Activated naive CD4-positive, alpha-beta T cell treated with anti-CD3 and anti-CD28 coated beads, Interleukin-2, amount 50 U/mL, for 72 hours (primary cell): ENCODE measurements around the gene CATSPER1. TPM values are rescaled to one million over a fixed set of nuclear protein-coding genes. Genes with fewer than 3 reads are reported as not detected.
"Not testable (repeated sequence)": the region's sequence is repeated elsewhere in the genome, so short reads cannot be mapped to it uniquely, and the experiment has no call there.

Source experiments
- ATAC-seq, 2 donors: fragments of 150-1000 bp; cut with Tn5 transposase; 2 replicates each; pipeline ENCODE4 v1.10.0; 2021; ENCODE audit warnings: mild to moderate bottlenecking in 2 of 2, moderate library complexity in 2 of 2
- DNase-seq, 2 donors: peaks; one replicate each; pipeline ENCODE4 v3.0.0; 2021 to 2022; ENCODE audit warnings: low spot score in 2 of 2
- H3K27ac Mint-ChIP-seq, 2 donors: one replicate each; pipeline ENCODE4 v1.8.0; 2022; ENCODE audit warnings: mild to moderate bottlenecking in 2 of 2, mixed read lengths in 2 of 2
- H3K36me3 Mint-ChIP-seq, 2 donors: one replicate each; pipeline ENCODE4 v1.8.0; 2022; ENCODE audit warnings: mixed read lengths in 2 of 2
- H3K9me3 Mint-ChIP-seq, 2 donors: one replicate each; pipeline ENCODE4 v1.8.0; 2022; ENCODE audit warnings: mixed read lengths in 2 of 2
- total RNA-seq, 2 donors: library from RNA; stranded (reverse); gene quantifications; one replicate each; pipeline ENCODE4 v1.2.3, GENCODE V29; 2022

CATSPER1 gene
- total RNA-seq, 2 donors from 2014 or later, result 0.80 TPM; not detected in 1

DNA sequence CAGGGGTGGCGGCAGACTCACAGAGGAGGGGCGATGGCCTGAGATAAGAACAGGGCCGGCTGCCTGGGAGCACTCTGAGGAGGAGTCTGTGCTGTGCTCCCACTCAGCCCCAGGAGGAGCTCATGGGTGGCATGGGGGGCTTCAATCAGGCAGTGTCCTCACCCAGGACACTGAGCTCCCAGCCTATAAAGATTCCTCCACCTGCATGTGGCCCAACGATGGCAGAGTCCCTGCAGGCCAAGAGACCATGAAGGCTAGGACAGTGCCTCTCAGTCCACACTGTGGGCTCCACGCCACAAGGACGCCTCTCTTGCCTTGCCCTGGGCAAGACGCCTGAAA lies 12.5 kb downstream of the CATSPER1 start:
- no peak overlapping the region for H3K27ac Mint-ChIP-seq
- ATAC-seq (no peak), DNase-seq (no peak)
- H3K36me3 Mint-ChIP-seq, result no peaks in the 10 kb centered on the region
- no peaks in the 10 kb centered on the region for H3K9me3 Mint-ChIP-seq

DNA sequence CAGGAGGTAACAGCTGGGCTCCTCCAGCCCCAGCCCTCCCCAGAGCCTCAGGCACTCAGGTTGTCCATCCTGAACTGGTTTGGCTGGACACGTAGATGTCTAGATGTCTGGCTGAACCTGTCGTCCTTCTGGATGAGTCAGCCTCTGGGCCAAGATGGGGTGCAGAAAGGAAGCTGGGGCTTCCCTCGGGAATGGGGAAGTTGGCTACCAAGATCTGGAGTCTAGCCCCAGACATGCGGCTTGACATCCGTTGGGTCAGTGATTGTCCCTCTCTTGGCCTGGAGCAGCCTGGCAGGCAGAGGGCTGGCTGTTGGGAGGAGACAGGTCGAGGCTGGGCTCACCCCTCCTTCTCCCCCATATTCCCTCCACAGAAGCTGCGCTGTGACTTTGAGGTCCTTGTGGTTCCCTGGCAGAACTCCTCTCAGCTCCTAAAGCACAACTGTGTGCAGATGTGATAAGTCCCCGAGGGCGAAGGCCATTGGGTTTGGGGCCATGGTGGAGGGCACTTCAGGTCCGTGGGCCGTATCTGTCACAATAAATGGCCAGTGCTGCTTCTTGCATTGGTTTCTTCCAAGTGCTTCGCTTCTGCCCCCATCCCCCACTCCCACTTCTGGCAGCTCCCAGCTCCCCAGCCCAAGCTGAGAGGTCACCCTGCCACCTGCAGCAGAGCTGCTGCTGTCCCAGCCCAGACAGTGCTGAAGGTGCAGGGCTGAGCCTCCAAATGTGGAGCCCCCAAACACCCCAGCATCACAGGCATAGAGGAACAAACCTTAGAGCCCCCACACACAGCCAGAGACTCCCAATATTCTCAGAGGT lies 13.1 kb downstream of the CATSPER1 start:
- no peak for DNase-seq
- H3K27ac Mint-ChIP-seq, result no peak overlapping the region
- H3K9me3 Mint-ChIP-seq, result no peaks in the 10 kb centered on the region
- no peak for ATAC-seq
- no peaks in the 10 kb centered on the region for H3K36me3 Mint-ChIP-seq

DNA sequence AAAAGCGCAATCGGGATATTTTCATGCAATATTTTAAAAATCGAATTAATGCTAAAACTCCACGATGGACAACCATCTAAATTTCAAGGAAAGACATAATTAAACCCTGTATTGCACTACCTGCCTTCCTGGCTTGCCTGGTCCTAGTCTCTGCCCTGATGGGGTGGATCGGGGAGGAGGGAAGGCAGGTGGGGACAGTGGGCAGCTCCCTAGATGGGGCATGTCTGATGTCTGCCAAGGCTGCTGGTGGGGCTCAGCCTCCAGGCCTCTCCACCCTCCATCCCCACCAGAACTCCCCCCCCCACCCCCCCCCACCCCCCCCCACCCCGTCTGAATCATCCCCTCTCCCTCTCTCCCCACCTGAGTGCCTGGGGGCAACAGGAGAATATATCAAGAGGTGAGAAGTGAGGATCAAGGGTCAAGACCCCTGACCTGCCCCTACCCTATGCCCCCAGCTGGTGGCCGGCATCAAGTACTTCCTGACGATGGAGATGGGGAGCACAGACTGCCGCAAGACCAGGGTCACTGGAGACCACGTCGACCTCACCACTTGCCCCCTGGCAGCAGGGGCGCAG lies 13.8 kb downstream of the CATSPER1 start:
- DNase-seq, result no peak
- no peak for ATAC-seq
- no peaks in the 10 kb centered on the region for H3K9me3 Mint-ChIP-seq
- no peaks in the 10 kb centered on the region for H3K36me3 Mint-ChIP-seq
- no peak overlapping the region for H3K27ac Mint-ChIP-seq

DNA sequence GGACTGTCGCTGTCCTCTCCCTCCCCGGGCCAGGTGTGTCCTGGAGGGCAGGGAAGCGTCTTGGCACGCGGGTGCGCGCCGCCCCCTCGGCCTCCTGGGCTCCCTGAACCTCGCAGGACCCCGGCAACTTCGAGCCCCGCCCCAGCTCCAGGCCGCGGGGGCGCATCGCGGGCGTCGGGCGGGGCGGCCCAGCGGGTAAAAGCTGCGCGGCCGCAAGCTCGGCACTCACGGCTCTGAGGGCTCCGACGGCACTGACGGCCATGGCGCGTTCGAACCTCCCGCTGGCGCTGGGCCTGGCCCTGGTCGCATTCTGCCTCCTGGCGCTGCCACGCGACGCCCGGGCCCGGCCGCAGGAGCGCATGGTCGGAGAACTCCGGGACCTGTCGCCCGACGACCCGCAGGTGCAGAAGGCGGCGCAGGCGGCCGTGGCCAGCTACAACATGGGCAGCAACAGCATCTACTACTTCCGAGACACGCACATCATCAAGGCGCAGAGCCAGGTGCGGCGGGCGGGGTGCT lies 14.4 kb downstream of the CATSPER1 start, which contains the start of gene CST6:
TSS of gene CST6 (plus strand) at position 224 of the 519 bp plus-strand sequence. CDS start at position 261, 37 bp downstream.
- ATAC-seq (peak in 1 of 2 donors; percentile 25), DNase-seq (no peak)
- no peaks in the 10 kb centered on the region for H3K36me3 Mint-ChIP-seq
- no peak within 1 kb of the TSS for H3K27ac Mint-ChIP-seq
- no peaks in the 10 kb centered on the region for H3K9me3 Mint-ChIP-seq

DNA sequence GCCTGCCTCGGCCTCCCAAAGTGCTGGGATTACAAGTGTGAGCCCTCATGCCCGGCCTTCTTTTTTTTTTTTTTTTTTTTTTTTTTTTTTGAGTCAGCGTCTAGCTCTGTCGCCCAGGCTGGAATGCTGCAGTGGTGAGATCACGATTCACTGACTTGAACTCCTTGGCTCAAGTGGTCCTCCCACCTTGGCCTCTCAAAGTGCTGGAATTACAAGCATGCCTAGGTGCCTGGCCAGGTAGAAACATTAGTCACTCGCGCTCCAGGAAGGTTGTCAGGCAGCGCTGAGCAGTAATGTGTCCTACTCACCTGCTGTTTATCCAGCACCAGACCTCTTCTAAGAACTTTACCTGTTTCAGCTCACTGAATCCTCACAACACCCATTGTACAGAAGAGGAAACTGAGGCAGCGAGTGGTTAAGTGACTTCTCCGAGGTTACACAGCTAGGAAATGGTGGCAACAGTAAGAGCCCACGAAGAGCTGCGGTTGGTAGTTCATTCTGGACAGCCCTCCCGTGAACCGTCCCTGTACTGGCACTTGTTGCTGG lies 15.0 kb downstream of the CATSPER1 start:
- no peak for DNase-seq
- no peaks in the 10 kb centered on the region for H3K36me3 Mint-ChIP-seq
- no peak for ATAC-seq
- H3K27ac Mint-ChIP-seq, result no peak overlapping the region
- H3K9me3 Mint-ChIP-seq, result no peaks in the 10 kb centered on the region

DNA sequence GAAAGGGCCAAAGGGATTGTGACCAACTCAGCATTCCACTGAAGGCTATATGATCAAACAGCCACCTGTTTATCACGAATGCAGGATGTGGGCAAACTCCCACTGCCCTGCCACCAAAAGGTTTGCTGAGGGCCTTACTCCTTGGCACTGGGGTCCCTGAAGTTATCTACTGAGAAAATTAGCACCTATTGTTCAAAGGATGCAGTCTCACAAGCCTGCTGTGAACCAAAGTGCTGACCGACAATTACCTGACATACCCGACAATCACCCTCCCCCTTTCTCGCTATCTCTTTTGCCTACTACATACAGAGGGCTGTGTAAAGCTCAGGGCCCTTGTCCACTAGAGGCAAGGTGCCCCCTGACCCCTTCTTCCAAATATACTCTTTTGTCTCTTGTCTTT lies 16.2 kb downstream of the CATSPER1 start:
- not testable (repeated sequence) for ATAC-seq, H3K9me3 Mint-ChIP-seq, DNase-seq, H3K27ac Mint-ChIP-seq, H3K36me3 Mint-ChIP-seq

DNA sequence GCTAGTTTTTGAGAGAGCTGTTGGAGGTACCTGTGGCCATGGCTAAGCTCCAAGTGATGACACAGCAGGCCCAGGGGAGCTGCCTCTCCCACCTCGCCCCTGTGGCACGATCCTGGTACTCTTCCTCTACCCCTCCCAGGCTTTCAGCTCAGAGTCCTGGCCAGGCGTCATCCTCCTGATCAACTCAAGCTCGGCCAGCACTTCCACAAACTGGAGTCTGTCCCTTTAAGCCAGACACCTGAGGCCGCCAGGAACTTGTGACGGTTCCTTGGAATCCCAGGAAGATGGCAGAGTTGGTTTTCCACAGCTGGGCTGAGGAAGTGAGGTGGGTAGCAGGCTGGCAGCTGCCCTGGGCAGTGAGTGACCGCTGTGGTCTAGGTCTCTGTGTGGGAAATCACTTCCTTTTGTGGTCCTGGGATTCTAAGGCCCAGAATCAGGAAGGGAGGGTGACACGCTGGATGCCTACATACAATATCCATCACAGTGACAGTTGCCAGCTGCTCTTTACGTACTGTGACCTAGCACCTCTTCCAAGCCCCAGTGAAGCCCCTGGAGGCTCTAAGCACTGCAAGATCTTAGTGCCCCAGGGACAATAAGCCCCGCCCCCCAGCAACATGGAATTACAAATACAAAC lies 17.7 kb downstream of the CATSPER1 start:
- ATAC-seq (no peak), DNase-seq (no peak)
- Mint-ChIP-seq H3K36me3 (peaks cover under 1 to 6% of the 10 kb centered on the region in 2 donors), H3K9me3 (no peaks in the 10 kb centered on the region), H3K27ac (no peak overlapping the region)

DNA sequence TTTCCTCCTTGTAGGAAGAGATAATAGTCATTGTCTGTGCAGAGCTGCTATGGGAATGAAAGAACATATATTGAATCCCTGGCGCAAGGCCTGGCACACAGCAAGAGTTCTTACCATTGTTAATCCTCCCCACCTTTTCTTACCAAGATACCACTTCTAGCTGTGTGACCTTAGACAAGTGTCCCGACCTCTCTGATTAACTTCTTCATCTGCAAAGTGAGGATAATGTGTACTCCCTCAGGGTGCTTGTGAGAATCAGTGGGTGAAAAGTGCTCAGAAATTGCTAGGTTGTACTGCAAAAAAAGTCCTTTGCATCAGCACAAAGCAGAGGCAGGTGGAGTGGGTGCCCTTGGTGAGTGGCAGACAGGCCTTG lies 18.2 kb downstream of the CATSPER1 start:
- H3K9me3 Mint-ChIP-seq, result no peaks in the 10 kb centered on the region
- DNase-seq (no peak), ATAC-seq (no peak)
- no peak overlapping the region for H3K27ac Mint-ChIP-seq
- H3K36me3 Mint-ChIP-seq, result peaks cover 5 to 8% of the 10 kb centered on the region in 2 donors

DNA sequence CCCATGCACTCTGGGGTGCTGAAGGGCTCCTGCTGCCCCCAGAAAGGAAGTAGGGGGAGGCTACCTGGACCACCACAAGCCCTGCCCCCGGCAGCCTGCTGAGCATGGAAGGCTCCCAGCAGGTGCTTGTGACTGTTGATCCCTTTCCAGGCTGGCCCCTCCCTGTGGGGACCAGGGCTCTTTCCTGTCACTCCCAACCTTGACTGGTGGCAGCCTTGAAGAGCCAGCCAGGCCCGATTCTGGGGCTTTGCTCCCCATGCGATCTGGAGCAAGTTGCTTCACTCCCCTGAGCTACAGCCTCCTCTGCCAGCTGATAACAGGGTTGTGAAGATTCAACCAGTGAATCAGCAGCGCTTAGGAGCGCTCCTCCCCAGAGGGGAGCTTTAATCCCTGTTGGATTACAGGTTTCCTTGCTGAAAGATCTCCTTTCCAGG lies 19.1 kb downstream of the CATSPER1 start:
- Mint-ChIP-seq H3K27ac (no peak overlapping the region), H3K36me3 (peaks cover 12 to 17% of the 10 kb centered on the region in 2 donors), H3K9me3 (no peaks in the 10 kb centered on the region)
- DNase-seq, result no peak
- ATAC-seq, result no peak

DNA sequence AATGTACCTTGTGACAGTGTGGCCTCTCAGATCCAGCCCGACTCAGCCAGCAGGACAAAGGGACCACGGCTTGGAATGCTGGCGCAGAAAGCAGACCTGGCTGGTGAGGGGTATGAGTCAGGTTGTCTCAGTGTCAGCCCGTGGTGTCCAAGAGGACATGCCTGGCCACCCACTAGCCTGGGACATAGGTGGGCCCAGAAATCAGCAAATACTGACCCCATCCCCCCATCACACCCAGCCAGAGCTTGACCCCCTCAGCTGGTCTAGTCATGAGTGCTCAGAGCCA lies 19.4 kb downstream of the CATSPER1 start:
- Mint-ChIP-seq H3K27ac (no peak overlapping the region), H3K9me3 (no peaks in the 10 kb centered on the region), H3K36me3 (peaks cover 16 to 21% of the 10 kb centered on the region in 2 donors)
- DNase-seq (no peak), ATAC-seq (no peak)

DNA sequence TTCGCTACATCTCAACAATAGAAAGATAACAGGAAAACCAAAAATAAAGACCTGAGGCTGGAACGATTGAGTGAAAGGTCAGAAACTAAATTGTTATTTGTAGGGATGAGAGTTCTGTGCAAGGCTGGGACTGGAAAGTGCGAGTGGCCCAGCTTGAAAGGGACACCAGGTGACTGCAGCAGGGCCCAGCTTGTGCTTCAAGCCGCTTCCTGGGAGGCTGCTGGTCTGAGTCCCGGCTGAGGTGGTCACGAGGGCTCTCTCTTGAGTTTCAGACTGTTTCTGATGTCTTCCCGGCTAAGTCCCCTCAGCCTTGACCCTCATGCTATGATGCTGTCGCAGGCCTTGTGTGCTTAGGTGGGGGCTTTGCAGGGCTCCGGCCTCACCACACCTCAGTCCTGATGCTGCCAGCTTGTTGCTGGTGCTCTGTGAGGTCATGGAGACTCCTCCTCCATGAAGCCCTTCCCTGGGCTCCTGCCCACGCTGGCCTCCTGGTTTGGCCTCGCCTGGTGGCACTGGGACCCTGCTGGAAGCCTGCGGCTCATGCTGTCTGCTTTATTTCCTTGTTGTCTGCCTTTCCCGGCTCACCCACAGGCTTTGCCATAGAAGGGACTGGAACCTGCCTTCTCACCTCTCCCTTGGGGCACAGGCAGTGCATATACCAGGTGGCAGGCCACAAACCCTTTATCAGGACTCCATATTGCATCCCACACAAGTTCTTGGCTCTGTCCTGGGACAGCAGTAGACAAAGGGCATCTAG lies 20.0 kb downstream of the CATSPER1 start:
- Mint-ChIP-seq H3K27ac (no peak overlapping the region), H3K36me3 (peaks cover 21 to 26% of the 10 kb centered on the region in 2 donors), H3K9me3 (no peaks in the 10 kb centered on the region)
- DNase-seq (no peak), ATAC-seq (no peak)

DNA sequence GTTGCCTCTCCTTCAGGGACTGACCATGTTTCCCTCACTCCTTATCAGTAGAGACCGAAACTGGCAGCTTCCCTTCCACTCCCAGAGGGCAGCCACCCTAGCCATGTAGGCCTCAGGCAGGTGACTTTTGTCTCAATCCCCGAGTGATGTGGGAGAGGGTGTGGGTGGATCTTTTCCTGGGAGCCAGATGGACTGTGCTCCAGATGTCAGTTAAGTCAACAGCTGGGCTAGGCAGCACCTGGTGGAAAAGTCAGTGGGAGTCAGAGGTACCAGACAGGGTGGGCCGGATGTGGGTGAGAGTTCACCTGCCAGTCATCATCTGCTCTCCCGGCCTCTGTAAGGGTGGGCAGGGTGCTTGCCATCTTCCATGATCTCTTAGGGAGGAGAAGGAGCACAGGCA lies 22.1 kb downstream of the CATSPER1 start:
- H3K36me3 Mint-ChIP-seq, result peaks cover 31 to 35% of the 10 kb centered on the region in 2 donors
- no peaks in the 10 kb centered on the region for H3K9me3 Mint-ChIP-seq
- H3K27ac Mint-ChIP-seq, result peak overlapping the region; percentile 82 to 96
- ATAC-seq (no peak), DNase-seq (no peak)

DNA sequence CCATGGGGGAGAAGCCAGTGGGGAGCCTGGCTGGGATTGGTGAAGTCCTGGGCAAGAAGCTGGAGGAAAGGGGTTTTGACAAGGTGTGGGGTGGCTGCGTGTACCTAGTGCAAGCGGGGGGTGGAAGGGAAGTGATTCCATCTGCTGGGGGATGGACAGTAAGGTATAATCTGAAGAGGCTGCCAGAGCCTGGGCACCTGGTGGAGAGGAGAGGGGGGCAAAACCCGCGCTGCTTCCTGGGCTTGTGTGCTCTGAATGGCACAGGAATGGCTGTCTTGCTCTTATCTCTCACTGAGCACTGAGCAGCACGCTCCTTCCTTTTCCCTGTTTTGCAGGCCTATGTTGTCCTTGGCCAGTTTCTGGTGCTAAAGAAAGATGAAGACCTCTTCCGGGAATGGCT lies 23.0 kb downstream of the CATSPER1 start:
- peaks cover 34 to 44% of the 10 kb centered on the region in 2 donors for H3K36me3 Mint-ChIP-seq
- peak overlapping the region; percentile 94 to 96 for H3K27ac Mint-ChIP-seq
- no peak for ATAC-seq
- H3K9me3 Mint-ChIP-seq, result no peaks in the 10 kb centered on the region
- no peak for DNase-seq

DNA sequence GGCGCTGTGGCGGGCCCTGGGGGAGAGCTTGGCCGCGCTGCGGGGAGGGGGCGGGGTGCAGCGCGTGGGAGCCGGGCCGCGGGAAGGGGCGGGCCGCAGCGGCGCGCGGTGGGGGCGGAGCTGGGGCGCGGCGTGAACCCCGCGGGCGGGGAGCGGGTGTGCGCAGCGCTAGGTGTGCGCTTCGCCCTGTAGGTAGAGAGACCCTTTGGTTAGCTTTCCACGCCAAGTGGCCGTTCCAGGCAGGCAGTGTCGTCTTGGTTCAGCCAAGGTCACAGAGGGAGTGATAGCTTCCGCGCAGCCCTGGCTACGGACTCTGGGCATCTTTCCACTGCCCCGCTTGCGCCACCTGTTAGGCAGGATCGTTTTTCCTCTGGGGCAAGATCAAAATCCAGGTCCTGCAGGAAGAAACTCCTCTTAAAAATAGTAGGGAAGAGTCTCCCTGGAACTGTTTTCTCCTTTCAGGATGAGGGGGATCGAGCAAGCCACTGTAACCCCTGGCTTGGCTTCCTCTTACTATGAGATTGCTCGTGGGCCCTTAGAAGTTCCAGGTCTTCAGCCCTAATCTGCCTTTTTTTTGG lies 23.5 kb downstream of the CATSPER1 start:
- no peaks in the 10 kb centered on the region for H3K9me3 Mint-ChIP-seq
- peaks cover 39 to 50% of the 10 kb centered on the region in 2 donors for H3K36me3 Mint-ChIP-seq
- H3K27ac Mint-ChIP-seq, result peak overlapping the region; percentile 96 to 99
- ATAC-seq, result peak; percentile 77 to 78
- no peak for DNase-seq

DNA sequence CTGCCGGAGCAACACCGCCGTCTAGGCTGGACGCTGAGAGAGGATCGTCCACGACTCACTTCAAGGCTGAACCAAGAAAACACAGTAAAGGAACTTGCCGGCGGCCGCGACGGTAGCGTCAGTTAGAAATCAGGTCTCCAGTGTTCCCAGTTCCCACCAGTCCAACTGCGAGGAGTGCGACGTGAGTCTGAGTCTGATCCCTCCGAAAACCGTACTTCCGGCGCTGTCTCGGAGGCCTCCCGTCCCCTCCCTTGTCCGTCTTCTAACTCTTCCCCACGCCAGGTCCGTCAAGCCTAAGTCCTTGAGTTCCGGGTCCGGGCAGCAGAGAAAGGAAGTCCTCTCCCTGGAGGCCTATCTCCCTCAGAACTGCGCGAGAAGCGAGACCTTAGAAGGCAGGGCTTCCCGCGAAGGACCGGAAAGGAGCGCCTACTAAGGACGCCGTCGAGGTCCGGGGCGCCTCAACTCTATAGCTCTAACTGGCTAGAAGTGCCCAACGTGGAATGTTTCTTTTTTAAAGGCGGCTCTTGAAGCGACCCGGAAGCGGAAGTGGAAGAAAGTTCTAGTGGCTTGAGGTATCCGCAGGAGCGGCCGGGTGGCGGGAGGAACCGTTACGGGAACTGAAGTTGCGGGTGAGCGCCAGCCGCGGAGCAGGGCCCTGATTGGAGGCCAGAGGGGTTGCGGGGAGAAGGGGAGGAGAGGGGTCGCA lies 24.2 kb downstream of the CATSPER1 start, which contains the start of the genes BANF1 and EIF1AD:
TSS of gene BANF1 (plus strand) at position 562 of the 706 bp plus-strand sequence. CDS start 748 bp downstream, outside the sequence.
TSS of gene EIF1AD (minus strand) at position 216 of the 706 bp plus-strand sequence. CDS start 1,768 bp downstream, outside the sequence.
- no peaks in the 10 kb centered on the region for H3K9me3 Mint-ChIP-seq
- ATAC-seq, result peak; percentile 85 to 91
- peak within 1 kb of the TSS; percentile 96 to 99 for H3K27ac Mint-ChIP-seq
- peaks cover 44 to 55% of the 10 kb centered on the region in 2 donors for H3K36me3 Mint-ChIP-seq
- peak; percentile 94 to 95 for DNase-seq
